Calu3 (cell line): Measurements from ENCODE around the gene CDH22. TPM values are rescaled to one million over a fixed set of nuclear protein-coding genes. Genes with fewer than 3 reads are reported as not detected.

Experiments used
- BruUV-seq: library from RNA; stranded (reverse); fragments of 400-500 nt; replicated peaks from 2 replicates; lab custom pipeline; 2021; lab: Mats Ljungman, UMichigan
- CTCF ChIA-PET: fragments of 300-600 bp; sonication (Branson Sonifier 250); formaldehyde crosslinking; loops from one replicate; lab custom pipeline; 2022; ENCODE audit warnings: antibody characterized with exemption; lab: Charles Lee
- DNase-seq: peaks from one replicate; pipeline ENCODE4 v3.0.0; 2022
- H3K27ac Mint-ChIP-seq: one replicate; pipeline ENCODE4 v1.8.0; 2022; ENCODE audit warnings: mixed read lengths; ENCODE audit not compliant: unreplicated experiment
- H3K27me3 Mint-ChIP-seq: one replicate; pipeline ENCODE4 v1.8.0; 2022; ENCODE audit warnings: mixed read lengths; ENCODE audit not compliant: unreplicated experiment
- H3K36me3 Mint-ChIP-seq: one replicate; pipeline ENCODE4 v1.8.0; 2022; ENCODE audit warnings: mild to moderate bottlenecking, moderate library complexity, mixed read lengths; ENCODE audit not compliant: insufficient read depth, unreplicated experiment
- H3K4me1 Mint-ChIP-seq: one replicate; pipeline ENCODE4 v1.8.0; 2022; ENCODE audit warnings: mild to moderate bottlenecking, low read depth, mixed read lengths; ENCODE audit not compliant: unreplicated experiment
- H3K4me3 Mint-ChIP-seq: one replicate; pipeline ENCODE4 v1.8.0; 2022; ENCODE audit warnings: mild to moderate bottlenecking, low read depth, moderate library complexity, mixed read lengths; ENCODE audit not compliant: unreplicated experiment
- H3K9me3 Mint-ChIP-seq: one replicate; pipeline ENCODE4 v1.8.0; 2022; ENCODE audit warnings: low read depth, mixed read lengths; ENCODE audit not compliant: unreplicated experiment
- CTCF ChIP-seq: fragments of 200-600 bp; IDR thresholded peaks from one replicate; pipeline ENCODE4 v1.8.0; 2022; ENCODE audit warnings: antibody characterized with exemption; ENCODE audit not compliant: unreplicated experiment
- intact Hi-C: fragments of 100-400 bp; cut with micrococcal nuclease; formaldehyde crosslinking; loops from one replicate; pipeline ENCODE4 v1.10.0; 2022; ENCODE audit not compliant: unreplicated experiment
- total RNA-seq: library from RNA; stranded (reverse); gene quantifications from 2 replicates; pipeline ENCODE4 v1.2.3, GENCODE V29; 2022

The CDH22 gene
- total RNA-seq, 1 experiment from 2014 or later: not detected

GRCh38 chr20:46291401-46291800 lies 16.9 kb downstream of the CDH22 start:
- CTCF ChIA-PET: interaction anchor here (1.0 to 1.3 kb wide), 2 partner anchors 11 to 16 kb away, joined by 4 read pairs; no protein-coding TSS in a partner anchor
- H3K4me1 Mint-ChIP-seq: no peaks in the 10 kb centered on the region
- H3K9me3 Mint-ChIP-seq: no peaks in the 10 kb centered on the region
- H3K27ac Mint-ChIP-seq: no peak overlapping the region
- no peak for DNase-seq
- no peak overlapping the region for H3K4me3 Mint-ChIP-seq
- no peaks in the 10 kb centered on the region for H3K36me3 Mint-ChIP-seq
- H3K27me3 Mint-ChIP-seq: no peaks in the 10 kb centered on the region
- no peak for TF ChIP-seq CTCF
- intact Hi-C loops: no loop called here
- BruUV-seq: no TSS peak

- CTCF ChIA-PET: interaction anchor here (0.8 kb wide), 1 partner anchor 9 kb away, joined by 3 read pairs; no protein-coding TSS in a partner anchor
- Mint-ChIP-seq H3K27me3 (no peaks in the 10 kb centered on the region), H3K9me3 (no peaks in the 10 kb centered on the region), H3K4me1 (no peaks in the 10 kb centered on the region), H3K36me3 (no peaks in the 10 kb centered on the region), H3K4me3 (no peak overlapping the region), H3K27ac (no peak overlapping the region)
- BruUV-seq: no TSS peak
- DNase-seq: no peak
- TF ChIP-seq CTCF: no peak
- intact Hi-C loops: no loop called here
These were observed 18.9 kb downstream of the CDH22 start for GRCh38 chr20:46289432-46289831.

- no peak for TF ChIP-seq CTCF
- no peaks in the 10 kb centered on the region for H3K9me3 Mint-ChIP-seq
- H3K4me3 Mint-ChIP-seq: no peak overlapping the region
- no peaks in the 10 kb centered on the region for H3K27me3 Mint-ChIP-seq
- DNase-seq: no peak
- peaks cover 12% of the 10 kb centered on the region for H3K4me1 Mint-ChIP-seq
- H3K36me3 Mint-ChIP-seq: no peaks in the 10 kb centered on the region
- BruUV-seq: no TSS peak
- intact Hi-C loops: no loop called here
- CTCF ChIA-PET: interaction anchor here (1.5 kb wide), 1 partner anchor 56 kb away, joined by 4 read pairs; no protein-coding TSS in a partner anchor
- H3K27ac Mint-ChIP-seq: no peak overlapping the region
These were observed 21.3 kb downstream of the CDH22 start for GRCh38 chr20:46286977-46287376.

GRCh38 chr20:46286382-46286781 lies 21.9 kb downstream of the CDH22 start:
- H3K4me1 Mint-ChIP-seq: peaks cover 18% of the 10 kb centered on the region
- intact Hi-C loops: no loop called here
- no peaks in the 10 kb centered on the region for H3K36me3 Mint-ChIP-seq
- H3K4me3 Mint-ChIP-seq: no peak overlapping the region
- CTCF ChIA-PET: no interaction called here
- no peaks in the 10 kb centered on the region for H3K9me3 Mint-ChIP-seq
- no TSS peak for BruUV-seq
- H3K27me3 Mint-ChIP-seq: no peaks in the 10 kb centered on the region
- no peak overlapping the region for H3K27ac Mint-ChIP-seq
- no peak for DNase-seq
- no peak for TF ChIP-seq CTCF
